Stimulated activated CD4-positive, alpha-beta T cell treated with anti-CD3 and anti-CD28 coated beads, Interleukin-2, amount 100 ng/mL, for 24 hours (primary cell): Measurements from ENCODE around the gene CD300C.
"Not testable (repeated sequence)": the region's sequence is repeated elsewhere in the genome, so short reads cannot be mapped to it uniquely, and the experiment has no call there.

Experiments
- DNase-seq, 2 donors: peaks; one replicate each; pipeline ENCODE4 v3.0.0-alpha.2; 2020

CD300C gene

DNA sequence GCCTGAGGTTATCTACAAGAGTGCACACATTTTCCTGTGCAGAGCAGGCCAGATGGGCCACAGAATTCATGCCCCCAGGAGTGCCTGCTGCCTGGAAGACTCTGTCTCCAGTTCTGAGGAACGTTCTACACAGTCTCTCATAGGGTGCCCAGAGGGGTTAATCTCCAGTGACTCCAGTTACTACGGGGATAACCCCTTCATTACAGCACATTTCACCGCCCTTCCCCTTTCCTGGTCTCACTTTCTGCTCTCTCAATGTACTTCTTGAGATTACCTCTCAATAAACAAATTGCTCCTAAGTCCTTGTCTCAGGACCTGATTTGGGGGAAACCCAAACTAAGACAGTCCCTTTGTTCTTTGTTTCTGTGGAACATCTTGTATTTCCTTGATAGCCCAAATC is 15.7 kb upstream of the CD300C start:
- DNase-seq: no peak

DNA sequence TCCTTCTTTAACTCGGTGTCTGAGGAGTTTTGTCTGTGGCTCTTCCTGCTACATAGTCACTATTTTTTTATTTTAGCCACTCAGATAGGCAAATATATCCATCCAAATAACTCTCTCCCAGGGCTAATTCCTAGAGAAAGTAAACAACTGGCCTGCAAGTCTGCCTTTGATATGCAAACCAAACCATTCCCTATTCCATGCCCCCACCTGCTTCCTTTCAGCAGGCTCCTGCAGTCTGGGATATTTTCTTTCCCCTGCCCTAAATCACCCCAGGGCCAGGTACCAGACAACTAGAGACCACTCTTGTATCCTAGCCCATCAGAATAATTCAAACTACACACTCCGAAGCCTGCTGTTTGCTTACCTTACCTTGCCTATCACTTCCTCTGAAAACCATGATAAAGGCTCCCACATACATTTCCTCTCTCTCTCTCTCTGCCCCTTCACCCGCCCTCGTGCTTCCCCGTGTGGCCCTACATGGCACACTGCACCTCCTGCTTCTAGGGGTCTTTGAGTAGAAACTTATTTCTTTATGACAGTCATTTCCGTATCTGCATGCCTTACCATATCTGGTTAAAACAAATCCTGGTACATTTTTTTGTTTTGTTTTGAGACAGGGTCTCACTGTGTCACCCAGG is 13.1 kb upstream of the CD300C start:
- no peak for DNase-seq

DNA sequence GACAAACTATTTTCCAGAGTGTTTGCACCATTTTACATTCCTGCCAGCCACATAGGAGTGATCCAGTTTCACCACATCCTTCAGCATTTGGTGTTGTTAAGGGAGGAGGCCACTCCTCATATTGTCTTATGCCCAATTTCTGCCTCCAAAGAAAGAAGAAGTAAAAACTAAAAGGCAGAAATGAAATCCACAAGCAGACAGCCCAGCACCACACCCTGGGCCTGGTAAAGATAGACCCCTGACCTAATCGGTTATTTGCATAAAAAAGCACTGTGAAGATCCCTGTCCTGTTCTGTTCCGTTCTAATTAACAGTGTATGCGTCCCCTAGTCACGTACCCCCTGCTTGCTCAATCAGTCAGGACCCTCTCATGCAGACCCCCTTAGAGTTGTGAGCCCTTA is 12.5 kb upstream of the CD300C start:
- DNase-seq: not testable (repeated sequence)

DNA sequence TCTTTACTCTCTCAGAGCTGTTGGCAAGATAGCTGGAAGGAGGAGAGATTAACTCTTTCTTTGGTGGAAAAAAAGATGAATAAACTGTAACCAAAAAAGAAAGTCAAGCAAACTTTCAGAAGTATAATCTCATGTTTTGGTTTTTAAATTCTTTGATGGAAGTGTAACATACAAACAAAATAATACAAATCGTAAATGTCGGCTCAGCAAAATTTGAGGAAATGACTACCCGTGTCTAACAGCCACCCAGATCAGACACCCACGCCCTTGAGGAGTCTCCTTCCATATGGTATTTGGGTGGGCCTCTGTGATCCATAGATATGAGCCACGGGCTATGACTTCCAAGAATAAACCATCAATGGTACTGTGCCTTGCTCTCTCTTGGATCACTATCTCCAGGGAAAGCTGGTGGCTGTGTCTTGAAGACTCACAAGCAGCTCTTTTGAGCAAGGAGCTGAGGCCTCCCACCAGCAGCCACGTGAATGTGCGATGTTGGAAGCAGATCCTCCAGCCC is 9.6 kb upstream of the CD300C start:
- DNase-seq: no peak

DNA sequence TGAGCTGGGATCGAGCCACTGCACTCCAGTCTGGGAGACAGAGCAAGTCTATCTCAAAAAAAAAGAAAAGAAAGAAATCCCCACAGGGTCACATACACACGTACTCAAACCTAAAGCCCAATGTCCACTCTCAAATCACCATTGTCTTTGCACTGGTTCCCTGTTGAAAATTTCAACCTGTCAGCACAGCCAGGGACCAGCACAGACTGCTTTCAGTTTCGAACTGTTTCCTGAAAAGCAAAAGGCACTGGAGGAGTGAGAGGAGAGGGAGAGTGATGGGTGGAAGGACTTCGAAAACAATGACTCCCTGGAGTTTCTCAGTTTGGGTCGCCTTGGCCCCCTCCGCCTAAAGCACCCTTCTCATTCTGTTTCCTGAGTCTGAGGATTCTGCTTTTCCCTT is 9.0 kb upstream of the CD300C start:
- DNase-seq: no peak

DNA sequence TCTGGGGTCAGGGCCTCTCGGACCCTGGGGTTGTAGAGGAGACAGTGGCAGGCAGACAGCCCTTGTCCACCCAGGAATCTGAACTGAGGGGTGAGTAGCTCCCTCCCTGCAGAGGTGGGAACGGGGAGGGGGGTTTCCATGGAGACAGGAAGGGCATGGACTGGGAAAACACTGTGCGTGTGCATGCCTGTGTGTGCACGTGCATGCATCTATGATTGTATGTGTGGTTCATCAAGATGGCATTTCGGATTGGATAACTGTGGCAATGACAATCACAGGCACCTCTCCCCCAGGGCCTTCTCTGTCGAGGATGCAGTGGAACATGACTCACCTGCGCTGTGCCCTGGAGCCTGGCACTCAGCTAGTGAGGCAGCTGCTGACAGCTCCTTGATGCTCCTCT is 6.1 kb upstream of the CD300C start:
- no peak for DNase-seq

DNA sequence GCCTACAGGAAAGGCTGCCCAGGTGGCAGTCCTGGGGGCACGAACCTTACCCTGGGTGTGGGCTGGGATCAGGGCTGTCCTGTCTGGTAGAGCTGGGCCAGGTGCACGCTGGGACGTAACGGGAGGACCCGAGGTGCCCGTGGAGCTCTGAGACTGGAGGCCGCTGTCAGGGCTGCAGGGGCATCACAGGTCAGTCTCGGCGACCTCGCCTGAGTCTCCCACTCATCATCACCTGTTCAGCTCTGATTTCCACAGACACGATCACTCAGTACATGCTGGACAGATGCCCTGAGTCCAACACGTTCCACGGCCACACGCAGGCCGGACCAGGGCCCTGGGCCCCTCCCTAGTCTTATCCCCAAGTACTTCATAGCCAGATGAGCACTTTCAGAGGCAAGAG is 4.7 kb upstream of the CD300C start:
- DNase-seq: no peak

DNA sequence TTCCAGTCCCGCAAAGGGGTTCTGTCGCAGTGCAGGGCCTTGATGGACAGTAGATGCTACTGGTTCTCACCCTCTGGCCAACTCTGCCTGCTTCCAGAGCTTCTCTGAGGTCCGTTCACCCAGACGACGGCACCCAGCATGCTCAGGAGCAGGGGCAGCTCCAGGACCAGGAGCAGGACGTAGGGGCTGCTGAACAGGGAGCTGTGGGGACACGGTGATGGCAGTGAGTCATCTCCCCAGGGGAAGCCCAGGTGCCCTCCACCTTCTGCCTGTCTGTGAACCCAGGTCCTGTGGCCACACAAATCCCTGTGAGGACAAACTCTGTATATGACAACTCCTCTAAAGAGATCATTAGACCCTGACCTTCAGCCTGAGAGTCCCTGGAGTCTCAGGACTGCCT is 3.4 kb upstream of the CD300C start:
- no peak for DNase-seq

DNA sequence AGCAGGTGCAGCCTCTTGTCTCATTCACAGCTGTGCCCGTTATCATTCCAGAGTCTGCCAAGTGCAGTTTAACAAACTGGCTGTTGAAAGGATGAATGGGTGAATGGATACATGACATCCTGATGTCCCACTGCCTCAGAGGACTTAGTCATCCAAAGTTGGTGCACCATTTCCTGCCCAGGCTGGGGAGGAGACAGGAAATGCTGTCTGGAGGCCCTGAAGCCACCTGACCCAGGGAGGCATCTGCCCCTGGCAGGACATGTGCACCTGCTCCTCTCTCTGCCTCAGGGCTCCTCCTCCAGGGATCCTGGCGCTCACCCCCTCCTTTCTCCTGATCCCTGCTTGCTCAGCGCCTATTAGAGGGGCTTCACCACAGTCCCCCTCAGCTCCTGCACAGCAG is 1.8 kb upstream of the CD300C start:
- no peak for DNase-seq

DNA sequence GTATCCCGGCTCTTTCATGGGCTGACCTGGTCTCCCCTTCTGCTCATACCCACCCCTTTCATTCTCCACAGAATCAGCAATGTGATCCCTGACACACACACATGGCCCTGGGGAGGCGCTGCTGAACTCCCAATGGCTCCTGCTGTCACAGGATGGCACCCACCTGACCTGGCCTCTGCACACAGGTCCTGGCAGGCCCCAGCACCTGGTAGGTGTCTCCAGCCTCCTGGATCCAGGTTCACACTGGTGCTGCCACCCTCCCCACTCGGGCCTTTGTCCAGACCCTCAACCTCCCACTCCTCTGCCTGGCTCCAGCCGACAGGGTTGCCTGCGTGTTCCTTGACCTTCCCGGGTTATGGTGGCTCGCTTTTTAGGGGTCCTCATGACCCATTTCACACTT is 1.3 kb upstream of the CD300C start:
- DNase-seq: no peak

DNA sequence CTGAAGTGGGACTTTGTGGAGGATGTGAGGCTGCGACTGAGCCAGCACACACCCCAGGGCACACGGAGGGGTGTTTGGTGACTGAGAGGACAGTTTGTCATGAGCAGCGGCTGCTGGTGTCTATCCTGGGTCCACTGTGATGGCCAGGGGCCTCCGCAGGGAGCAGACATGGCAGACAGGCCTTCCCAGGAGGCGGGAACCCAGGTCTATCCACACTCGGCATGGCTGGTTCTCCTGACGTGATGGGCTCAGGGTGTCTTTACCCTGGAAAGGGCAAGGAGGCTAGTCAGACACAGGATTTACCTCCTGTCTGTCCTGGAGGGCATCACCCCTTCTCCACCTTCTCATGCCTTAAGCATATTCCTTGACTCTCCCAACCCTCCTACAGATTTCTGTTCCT is 671 bp upstream of the CD300C start:
- no peak for DNase-seq

DNA sequence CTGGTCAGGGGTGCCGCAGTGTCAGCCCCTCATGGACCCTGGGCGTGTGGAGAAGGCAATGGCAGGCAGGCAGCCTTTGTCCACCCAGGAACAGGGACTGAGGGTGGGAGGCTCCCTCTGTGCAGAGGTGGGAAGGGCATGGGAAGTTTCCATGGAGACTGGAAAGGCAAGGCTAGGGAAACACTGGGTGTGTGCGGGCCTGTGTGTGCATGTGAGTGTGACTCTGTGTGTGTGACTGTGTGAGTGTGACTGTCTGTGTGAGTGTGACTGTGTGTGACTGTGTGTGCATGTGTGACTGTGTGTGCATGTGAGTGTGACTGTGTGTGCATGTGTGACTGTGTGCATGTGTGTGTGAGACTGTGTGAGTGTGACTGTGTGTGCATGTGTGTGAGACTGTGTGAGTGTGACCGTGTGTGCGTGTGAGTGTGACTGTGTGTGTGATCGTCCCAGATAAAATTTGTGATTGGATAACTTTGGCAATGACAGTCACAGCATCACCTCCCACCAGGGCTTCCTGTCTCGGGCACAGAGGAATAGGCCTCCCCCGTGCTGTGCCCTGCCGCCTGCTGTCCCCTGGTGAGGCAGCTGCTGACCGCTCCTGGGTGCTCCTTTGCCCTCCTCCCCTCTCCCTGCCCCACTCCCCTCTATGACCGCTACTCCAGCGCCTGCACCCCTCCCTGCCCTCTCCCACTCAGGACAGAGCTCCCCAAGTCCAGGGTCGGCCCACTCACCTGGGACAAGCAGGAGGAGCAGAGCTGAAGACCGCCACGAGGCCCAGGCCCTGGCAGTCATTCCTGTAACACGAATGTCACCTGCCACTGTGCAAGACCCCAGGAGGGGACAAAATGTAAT is 698 bp downstream of the CD300C start:
- no peak for DNase-seq

DNA sequence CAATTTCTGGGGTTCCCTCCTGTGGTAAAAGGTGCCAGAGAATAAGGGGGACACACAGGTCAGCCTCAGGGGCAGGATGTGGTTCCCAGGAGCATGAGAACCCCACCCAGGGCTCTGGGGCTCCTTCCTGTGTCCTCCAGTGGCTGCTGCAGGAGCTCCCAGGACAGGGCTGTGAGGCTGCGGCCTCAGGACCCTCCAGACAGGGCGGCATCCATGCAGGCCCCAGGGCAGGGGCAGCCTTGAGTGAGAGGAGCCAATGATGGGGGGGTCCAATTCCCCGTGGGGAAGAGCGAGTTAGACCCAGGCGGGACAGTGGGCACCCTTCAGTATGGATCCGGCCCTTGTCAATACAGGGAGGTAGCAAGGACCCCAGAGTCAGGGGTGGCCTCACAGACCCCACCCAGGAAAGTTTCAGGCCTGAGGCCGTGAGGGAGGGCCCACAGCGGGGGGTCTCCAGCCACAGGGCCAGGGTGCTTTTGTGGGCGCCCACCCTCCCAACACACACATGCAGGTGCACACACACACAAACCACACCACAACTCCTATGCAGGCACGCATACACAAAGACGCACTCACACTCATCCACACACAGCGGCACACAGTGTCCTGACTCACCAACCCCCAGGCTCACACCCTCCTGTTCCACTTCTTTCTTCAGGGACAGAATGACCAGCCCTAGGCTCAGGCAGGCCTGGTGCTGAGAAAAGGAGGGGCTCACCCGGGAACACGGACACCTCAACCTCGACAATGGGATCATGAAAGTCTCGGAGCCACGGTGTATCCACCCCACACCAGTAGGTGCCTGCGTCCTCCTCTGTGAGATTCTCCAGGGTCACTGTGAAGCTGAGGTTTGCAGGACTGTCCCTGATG is 1.8 kb downstream of the CD300C start:
- no peak for DNase-seq

DNA sequence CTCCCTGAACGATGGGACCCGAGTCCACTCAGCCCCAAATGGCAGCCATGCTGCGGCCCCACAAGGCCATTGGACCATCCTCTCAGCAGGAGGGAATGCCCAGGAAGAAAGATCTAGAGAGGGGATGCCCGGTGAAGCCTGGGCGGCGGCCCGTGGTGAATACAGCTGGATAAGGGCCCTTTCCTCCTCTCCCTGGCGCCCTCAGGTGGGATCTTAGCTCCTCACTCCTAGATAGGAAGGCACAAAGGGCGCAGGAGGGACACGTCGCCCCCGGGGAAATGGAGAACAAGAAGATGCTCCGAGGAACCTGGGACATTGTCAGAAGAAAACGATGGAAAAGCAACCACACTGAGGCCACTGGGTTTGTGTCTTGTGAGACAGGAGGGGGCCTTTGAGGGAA is 2.5 kb downstream of the CD300C start:
- DNase-seq: no peak

DNA sequence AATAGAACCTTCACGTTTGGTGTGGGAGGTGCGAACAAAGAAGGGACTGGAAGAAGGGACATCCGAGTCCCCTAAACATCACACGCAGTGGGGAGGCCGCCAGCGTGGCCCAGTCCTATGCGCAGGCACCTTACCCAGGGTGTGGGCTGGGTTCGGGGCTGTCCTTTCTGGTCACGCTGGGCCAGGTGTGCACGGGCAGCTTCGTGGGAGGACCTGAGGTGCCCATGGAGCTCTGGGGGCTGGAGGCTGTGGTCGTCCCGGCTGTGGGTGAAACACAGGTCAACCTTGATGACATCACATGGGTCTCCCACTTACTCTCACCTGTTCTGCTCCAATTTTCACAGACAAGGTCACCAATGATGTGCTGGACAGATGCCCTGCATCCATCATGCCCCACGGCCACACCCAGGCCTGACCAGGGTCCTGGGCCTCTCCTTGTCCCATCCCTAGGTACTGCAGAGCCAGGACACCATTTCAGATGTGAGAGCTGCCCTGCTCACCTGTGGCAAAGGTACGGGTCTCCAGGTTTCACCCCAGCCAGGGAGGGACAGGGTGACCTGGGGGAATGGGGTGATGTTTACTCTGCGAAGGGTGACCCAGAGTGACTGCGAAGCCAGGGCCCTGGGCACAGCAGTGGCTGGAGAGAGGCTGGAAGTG is 3.1 kb downstream of the CD300C start:
- no peak for DNase-seq

DNA sequence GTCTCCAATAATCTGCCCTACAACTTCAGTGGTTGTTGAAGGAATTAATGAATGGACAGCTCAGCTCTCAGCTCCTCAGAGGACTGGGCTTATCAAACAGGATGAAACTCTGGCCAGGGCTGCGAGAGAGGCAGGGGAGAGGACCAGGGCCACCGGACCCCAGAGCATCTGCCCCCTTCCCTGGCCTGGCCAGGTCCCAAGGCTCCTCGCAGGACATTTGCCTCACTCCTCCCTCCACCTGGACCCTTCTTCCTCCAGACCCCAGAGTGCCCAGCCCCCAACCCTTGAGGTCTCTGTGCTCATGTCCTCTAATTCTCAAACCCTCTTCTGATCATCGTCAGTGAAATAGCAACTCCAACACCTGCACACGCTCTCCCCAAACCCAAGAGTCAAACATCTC is 3.7 kb downstream of the CD300C start:
- DNase-seq: no peak

DNA sequence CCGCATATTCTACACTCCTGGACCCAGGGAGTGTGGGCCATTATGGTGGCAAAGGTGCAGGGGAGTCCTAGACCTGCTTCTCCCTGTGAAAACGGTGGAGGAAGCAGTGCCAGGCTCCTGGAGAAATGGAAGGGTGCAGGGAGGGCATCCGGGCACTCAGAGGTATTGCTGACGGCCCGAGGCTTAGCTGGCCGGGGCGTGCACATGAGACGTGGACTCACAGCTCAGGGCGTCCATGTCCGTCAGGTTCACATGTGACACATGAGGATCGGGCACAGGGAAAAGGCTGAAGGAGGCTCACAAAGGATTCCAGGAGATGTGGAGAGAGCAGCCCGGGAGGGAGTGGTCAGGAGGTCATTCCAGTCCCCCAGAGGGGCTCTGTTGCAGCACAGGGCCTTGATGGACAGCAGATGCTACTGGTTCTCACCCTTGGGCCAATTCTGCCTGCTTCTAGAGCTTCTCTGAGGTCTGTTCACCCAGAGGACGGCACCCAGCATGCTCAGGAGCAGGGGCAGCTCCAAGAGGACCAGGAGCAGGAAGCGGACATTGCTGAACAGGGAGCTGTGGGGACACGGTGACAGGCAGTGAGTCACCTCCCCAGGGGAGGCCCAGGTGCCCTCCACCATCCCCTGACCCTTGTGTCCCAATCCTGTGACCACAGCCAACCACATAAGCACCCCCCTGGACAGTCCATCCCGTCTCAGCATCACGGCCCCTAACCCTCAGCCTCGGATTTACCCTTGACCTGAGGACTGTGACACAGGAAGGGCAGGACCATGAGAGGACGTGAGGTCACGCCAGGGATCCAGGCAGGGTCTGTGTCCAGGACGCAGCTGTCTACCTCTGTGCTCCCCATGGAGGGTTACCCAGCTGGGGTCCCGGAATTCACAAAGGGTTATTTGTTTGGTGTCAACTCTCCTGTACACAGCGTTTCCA is 4.5 kb downstream of the CD300C start:
- no peak for DNase-seq

DNA sequence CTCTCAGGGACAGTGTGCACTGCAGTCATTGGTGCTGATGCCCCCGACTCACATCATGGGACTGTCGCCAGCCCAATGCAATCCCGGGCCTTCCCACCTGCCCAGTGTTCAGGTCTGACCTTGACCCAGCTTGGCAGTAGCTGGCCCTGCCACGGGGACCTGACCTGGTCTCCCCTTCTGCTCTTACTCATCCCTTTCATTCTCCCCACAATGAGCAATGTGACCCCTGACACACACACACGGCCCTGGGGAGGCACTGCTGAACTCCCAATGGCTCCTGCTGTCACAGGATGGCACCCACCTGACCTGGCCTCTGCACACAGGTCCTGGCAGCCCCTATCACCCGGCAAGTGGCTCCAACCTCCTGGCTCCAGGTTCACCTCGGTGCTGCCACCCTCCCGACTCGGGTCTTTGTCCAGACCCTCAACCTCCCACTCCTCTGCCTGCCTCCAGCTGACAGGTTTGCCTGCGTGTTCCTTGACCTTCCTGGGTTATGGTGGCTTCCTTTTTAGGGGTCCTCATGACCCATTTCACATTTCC is 6.6 kb downstream of the CD300C start:
- DNase-seq: no peak

DNA sequence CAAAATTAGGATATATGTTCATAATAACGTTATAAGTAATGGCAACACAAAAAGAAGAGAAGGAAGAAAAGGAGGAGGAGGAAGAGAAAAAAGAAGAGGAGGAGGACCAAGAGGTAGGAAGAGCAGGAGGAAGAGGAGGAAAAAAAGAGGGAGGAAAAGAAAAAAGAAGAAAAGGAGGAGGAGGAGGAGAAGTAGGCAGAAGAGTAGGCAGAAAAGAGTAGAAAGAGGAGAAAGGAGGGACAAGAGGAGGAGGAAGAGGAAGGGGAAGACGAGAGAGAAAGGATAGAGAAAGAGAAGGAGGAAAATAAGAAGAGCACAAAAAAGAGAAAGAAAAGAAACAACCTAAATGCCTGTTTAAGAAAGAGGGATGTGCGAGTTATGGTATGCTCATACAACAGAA is 9.0 kb downstream of the CD300C start:
- no peak for DNase-seq

DNA sequence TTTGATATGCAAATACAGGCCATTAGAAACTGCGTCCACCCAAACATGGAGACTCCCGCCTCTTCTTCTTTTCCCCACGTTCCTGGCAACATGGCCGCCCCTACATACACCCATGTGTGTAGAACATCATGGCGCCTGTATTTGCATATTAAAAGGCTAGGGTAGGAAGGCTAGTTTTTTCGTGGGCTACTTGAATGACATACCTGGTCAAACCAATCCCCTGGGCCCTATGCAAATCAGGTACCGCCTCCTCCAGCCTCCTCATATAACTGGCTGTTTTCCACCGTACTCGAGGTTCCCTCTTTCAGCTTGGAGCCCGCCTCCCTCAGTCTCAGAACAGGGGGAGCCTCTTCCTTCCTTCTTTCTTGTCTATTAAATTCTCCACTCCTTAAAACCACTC is 13.8 kb downstream of the CD300C start:
- DNase-seq: no peak

DNA sequence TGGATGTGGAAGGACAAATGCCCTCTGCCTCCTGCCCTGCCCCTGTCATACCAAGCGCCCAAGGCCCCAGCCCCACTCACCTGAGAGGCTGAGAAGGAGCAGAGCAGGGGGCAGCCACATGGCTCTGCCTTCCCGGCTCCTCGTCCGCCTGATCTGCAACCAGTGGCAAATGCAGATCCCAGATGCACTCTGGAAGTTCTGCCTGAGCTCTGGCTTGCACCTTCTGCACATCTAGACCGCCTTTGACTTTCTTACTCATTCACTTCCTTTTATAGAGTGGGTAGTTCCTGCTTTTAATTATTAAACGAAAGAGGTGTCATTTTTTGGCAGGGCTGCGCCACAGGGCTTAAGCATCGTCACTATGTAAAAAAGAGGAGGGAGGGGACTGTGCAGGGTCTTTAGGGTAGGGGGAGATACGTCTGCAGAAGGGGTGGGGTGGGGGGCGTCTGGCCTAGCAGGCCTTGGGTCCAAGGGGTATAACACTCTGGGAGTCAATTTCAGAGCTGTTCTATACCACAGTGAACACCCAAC is 14.6 kb downstream of the CD300C start, which contains the start of gene CD300LB:
Gene CD300LB, minus strand, starts transcription at position 245 of the 531 bp plus-strand sequence. Its CDS starts 125 bp downstream, at position 120.
- no peak for DNase-seq
